NCI-H146 treated with DMSO at 0.1 percent for 48 hours (cell line): ENCODE results near the gene ODC1.

Experiments used
- DNase-seq: peaks from one replicate; lab custom pipeline; 2025; ENCODE audit not compliant: unreplicated experiment; lab: John Stamatoyannopoulos, UW

ODC1 gene

DNA sequence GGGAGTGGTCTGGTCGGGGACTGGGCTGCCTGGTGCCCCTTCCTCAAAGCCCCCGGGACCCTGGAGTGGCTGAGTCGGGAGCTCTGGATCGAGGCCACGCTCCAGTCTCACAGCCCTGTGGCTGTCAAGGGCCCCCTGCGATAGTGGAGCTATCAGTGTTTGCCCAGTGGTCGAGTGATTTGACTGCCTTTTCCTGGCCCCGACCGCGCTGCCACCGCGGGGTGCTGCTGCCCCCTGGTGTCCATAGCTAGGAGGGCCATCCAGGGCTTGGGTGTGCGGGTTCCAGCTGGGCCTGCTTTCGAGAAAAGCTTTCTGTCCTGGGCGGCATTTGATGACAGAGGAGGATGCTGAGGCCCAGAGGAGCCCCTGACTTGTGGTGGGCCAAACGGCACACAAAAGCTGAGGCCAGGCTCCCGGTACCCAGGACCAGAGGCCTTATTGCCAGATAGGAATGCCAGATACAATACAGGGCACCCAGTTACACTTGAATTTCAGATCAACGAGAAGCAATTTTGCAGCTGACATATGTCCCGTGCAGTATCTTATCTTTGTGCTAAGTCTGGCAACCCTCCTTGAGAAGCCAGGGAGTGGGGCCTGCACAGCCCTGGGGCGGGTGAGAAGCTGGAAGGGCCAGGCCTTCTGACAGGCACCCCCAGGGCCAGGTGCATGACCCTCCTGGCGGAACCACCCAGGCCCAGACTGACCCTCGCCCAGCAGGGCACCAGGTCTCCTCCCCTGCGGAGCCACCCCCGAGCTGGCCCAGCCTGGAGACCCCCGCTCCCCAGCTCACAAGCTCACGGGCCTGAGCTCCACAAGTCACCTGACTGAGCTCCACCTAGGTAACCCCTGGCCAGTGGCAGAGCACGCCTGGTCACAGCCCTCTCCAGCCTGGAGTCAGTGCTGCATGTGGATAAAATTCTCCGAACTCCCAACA lies 13.0 kb downstream of the ODC1 start:
- peak; percentile 48 for DNase-seq

DNA sequence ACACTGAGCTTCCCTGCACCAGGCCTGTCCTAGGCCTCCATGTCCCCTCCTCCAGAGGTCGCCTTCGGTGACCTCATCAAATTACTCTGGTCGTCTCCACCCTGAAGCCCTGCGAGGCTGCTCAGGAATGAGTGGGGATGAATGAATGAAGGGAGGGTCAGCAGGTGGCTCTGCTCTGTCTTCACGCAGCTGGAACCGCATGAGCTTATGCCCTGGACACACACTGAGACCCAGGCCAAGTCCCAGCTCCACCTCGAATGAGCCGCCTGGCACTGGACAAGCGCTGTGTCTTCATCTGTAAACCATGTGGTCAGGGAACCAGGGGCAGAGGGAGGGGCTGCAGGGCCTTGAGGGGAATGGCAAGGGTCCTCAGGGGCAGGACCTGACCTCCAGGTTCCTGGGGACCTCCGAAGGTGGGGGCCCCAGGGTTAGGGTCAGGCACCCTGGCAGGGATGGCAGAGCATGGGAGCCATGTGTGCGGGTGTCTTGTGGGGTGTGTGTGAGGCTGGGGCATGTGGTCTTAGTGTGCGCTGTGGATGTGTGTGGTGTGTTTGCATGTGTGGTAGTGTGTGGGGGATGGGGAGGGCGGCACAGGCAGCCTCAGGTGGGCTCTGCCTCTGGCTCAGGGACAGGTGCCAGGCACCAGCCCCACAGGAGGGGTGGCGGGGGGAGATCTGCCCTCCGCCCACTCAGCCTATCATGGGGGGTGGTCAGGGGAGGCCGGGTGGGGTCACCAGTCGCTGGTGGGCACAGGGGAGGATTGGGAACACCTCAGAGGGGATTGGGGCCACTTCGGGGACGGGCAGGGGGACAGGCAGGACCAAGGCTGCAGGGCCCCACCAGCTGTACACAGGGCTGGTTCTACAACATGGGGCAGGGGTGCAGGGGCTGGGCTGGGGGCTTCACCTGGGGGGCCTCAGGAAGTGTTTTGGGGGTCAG lies 13.9 kb downstream of the ODC1 start:
- no peak for DNase-seq

DNA sequence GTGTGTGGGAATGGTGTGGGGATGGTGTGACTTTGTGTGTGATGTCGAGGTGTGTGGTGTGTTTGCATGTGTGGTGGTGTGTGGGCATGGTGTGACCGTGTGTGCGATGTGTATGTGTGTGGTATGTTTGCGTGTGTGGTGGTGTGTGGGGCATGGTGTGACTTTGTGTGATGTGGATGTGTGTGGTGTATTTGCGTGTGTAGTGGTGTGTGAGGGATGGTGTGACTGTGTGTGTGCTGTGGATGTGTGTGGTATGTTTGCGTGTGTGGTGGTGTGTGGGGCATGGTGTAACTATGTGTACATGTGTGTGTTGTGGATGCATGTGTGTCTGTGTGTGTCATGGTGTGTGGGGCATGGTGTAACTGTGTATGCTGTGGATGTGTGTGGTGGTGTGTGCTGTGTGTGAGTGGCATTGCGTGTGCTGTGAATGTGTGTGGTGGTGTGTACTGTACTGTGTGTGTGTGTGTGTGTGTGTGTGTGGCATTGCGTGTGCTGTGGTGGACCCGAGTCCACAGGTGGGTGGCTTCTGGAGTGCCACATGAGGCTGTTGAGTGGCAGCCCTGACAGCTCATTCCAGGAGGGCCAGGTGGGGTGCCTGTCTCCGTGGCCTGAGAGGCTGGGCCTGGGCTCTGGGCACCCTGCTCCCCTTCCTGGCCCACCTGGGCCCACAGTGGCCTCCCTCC lies 14.7 kb downstream of the ODC1 start:
- DNase-seq, result no peak

DNA sequence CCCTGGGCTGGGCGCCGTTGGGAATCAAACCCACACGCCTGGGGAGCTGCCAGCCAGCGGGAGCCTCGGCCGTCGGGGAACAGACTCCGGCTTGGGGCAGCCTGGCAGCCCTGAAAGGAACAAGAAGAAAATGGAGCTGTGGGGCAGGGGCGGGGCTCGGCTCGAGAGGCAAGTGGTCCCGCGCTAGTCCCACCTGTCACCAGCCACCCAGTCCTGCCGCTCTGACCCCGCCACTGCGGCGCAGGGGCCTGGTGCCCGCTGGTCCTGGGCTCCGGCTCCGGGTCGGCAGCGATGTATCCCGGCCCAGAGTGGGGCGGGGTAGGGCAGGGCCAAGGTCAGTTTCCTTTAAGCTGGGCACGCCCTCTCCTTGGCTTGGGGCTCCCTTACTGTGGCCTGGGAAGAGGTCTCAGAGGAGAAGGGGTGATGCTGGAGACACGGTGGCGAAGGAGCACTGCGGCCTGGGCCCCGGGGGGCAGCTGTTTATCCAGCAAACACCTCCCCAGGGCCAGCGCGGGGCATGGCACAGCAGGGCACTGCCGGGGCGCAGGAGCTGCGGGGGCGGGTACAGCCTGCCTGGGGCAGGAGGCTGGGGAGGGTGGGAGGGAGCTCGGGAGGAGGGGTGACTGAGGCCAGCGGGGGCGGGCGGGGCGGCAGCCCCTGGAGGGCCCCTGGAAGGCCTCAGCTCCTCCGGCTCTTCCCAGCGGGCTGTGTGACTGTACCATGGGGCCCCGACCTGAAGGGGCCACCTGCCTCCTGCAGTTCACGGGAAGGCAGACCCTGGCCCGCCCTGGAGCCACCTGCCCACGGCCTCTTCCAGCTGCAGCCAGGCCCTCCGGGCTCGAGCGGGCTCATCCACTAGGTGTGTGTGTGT lies 15.6 kb downstream of the ODC1 start:
- DNase-seq, result no peak

DNA sequence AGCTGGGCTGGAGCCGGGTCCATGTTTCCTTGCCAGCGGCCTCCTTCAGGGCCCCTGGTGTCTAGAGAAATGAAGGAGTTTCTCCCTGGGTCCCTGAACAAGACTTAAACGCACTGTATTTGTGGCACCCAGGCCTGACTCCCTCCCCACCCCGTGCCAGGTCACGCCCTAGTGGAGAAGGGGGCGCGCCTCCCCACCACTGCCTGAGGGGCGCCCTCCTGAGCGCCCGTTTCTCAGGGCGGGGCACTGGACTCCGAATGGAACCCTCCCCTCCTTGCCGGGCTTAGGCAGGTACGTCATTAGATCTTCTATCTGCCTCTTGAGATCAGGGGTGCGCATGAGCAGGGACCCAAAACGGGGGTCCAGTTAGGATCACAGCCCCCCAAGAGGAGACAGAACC lies 16.3 kb downstream of the ODC1 start:
- no peak for DNase-seq

DNA sequence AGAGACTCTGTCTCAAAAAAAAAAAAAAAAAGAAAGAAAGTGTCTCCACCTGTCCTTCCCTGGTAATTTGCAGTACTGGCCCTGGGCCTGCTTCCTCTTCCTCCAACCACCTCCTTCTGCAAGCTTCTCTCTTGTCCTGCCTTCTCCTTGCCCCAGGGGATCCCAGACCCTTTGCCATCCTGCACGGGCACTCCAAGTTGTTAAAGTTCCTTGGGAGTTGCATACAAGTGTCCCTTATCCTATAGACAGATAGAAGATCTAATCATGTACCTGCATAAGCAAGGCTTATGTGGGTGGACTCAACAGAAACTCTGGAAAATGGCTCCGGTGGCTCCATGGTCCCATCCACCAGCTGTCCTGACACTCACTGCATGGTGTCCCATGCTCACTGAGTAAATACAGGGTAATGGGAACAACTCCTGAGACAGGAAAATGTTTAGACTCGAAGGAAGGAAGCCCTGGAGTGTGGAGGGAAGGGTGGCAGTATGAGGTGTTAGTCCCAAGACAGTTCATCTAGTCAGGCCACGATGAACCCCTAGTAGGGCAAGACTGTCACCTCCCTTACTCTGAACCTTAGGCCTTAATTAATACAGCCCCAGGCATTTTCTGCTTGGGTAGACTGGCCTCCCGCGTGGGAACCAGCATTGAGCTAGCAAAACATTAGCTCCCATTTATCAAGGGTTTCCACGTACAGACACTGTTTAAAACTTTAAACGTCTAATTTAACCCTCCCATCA lies 17.1 kb downstream of the ODC1 start:
- no peak for DNase-seq

DNA sequence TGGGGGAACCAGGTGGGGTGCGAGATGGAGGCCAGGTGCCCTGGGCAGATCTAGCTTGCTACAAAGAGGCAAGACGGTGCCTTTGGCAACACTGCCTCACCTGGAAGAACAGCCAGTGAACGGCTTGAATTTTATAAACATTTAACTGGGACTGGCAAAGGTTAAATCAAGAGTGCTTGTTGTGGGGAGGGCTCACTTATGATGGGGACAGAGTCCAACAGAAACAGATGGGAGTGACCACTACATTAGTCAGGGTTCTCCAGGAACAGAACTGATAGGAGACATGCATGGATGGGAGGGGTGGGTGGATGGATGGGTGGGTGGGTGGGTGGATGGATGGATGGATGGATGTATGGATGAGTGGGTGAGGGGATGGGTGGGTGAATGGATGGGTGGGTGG lies 19.2 kb downstream of the ODC1 start:
- no peak for DNase-seq

DNA sequence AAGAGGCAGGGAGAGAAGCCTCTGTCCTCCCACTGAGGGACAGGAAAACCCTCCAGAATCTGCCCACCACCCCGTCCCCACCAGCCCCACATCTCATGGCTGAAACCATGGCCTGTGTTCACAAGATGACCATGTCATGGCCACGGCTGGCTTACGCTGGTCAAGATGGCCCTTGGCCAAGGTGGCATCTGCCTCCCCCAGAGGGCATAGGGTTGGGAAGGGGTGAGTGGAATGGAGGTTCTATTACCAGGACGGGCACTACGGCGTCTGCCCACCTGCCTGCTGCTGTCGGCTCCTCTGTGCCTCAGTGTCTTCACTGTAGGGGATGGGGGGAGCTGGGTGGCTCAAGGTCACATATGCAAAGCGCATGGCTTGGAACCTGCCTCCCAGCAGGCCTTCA lies 19.8 kb downstream of the ODC1 start:
- DNase-seq, result no peak

DNA sequence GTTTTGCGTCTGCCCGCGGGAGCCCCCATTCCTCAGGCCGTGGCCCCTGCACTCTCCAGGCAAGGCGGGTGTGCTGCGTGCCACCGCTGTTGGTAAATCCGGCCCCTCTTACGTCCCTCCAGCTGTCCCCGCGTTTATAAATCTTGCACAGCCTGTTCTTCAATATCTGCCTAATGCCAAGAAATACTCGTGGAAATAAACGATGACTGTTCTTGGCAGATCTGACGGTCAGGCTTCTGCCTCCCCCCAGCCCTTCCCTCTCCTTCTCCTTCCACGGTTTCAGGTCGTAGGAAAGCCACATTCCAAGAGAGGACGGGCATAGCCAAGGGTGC lies 20.5 kb downstream of the ODC1 start:
- no peak for DNase-seq

DNA sequence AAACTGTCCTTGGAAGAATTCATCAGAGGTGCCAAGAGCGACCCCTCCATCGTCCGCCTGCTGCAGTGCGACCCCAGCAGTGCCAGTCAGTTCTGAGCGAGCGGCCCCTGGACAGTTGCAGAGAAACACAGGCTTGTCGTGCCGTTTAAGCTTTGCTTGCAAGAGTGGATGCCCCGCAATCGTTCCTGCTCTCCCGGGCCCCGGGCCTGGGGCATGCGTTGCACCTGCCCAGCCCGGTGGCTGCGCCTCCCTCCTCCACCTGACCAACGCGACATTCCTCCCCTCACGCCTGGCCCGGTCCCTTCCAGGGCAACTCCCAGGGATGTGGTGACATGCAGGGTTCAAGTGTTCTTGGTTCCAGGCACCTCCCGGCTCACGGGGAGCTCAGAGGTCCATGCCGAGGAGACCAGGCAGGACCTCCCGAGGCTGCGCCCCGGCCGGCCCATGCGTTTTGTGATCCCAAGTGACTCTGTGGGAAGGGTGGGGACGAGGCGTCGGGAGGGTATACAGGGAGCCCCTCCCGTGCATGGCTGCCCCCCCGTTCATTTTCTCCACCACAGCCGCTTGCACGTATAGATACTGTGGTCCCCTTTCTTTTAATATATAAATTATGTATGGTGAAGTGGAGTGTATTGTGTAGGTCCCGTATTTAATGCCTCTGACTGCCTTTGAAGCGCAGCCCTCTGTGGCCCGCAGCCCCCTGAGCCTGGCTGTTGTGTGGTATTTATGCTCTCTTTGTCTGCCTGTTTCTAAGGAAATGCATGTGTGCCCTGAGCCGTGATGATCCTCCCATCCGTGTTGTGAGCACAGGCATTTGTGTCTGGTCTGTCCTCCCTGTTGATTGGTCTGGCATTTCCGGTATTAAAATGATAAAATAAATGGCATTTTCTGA lies 21.2 kb downstream of the ODC1 start:
- DNase-seq, result no peak

DNA sequence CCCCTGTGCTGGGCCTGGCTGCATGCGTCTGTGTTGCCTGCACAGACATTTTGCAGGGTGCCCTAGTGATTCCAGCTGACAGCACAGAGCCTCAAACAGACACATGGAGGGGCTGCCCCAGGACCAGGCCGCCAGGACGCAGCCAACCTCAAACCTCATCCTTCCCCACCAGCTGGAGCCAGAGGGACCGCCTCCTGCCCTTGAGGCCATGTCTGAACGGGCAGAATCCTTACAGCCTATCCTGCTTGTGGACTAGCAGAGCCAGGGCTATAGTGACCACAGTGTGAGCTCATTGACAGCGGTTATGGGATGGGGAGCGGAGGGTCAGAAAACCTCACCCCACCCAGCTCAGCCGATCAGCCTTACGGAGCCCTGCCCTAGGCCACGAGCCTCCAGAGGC lies 22.4 kb downstream of the ODC1 start:
- DNase-seq, result no peak

DNA sequence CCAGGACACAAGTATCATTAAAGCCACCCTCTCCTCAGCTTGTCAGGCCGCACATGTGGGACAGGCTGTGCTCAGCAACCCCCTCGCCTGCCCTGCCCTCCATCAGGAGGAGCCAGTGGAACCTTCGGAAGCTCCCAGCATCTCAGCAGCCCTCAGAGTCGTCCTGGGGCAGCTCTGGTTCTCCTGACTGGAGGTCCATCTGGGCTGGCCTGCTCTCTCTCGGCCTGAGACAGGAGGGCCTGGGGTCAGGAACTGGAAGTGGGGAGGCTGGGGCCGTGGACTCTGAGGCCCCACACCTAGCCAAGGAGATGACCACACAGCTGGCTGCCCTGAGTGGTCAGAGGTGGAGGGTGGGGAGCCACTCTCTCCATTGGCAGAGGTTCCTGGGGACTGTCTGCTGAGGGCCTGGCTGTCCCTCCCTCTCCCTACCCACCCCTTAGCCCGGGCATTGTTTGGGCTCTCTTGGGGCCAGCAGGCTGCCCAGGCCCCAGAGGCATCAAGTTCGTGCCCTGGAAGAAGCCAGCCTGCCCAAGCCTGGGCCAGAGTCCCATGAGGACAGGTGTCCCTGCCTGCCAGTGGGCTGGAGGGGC lies 23.1 kb downstream of the ODC1 start:
- DNase-seq, result no peak

DNA sequence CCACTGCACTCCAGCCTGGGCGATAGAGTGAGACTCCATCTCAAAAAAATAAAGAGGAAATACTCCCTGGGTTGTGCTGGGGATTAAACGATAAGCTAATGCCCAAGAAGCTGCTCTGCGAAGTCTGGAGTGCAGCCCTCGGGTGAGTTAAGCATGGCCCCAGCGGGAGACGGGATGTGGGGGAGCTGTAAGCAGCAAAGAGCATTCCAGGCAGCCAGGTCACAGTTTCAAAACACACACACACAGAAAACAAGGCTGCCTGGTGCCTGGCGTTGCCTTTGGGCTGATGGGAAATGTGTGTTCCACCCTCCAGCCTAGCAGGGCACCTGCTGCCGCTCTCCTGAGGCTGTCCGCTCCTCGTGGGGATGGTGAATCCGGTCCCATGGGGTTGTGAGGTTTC lies 24.1 kb downstream of the ODC1 start:
- no peak for DNase-seq

DNA sequence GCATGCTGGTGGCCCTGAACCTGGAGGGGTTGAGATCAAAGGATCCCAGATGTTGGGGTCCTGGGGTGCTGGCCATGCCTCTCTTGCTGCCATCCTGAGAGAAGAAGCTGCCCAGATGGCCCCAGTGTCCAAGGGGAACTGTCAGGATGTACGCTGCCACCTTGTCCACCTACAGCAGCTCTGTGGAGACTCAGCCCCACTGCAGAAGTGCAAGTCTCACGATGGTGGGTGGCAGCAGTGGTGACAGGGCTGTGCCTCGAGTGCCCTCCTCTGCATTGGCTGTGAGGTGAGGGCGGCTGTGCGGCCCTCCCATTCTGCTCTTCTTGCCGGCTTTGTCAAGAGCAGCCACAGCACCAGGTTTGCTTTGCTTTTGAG lies 24.7 kb downstream of the ODC1 start:
- no peak for DNase-seq

DNA sequence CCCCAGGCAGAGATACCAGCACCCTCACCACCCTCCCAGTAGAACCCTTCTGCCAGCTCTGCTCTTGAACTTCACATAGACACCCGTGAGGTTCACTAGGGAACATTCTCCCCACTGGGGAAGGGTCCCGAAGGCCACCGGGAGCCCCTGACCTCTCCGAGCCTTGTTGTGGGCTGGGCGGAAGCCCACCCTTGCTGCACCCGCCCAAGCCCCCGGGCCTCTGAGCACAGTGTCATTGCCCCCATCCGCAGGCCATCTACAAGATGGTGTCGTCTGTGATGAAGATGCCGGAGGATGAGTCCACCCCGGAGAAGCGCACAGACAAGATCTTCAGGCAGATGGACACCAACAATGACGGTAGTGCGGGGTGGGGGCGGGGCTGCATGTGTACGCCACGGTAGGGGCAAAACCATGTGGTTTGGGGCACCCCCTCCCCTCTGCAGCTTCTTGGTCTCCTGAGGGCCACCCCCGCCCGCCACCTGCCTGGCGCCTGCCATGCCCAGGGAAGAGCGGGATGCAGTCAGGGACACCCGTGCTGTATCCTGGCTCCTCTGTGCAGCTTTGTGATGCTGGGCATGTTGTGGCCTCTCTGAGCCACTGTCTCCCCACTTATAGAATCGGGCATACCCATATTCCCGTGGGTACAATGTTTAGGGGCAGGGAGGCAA lies 25.3 kb downstream of the ODC1 start:
- no peak for DNase-seq

DNA sequence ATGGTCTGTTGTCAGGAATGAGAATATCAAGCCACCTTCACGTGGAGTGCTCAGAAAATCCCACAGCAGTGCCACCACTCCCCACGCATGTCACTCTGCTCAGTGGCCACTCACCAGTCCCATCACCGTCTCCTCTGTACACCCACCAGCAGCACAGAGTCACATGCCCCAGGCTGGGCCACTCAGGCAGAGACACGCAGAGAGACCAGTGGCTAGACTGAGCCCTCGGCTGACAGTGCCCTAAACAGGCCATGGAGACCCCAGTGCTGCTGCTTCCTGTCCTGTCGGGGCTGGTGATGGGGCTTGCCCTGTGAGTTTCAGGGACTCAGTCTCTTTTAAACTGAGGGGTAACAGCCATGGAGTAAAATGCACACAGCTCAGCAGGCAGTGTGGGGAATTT lies 25.9 kb downstream of the ODC1 start:
- DNase-seq, result no peak

DNA sequence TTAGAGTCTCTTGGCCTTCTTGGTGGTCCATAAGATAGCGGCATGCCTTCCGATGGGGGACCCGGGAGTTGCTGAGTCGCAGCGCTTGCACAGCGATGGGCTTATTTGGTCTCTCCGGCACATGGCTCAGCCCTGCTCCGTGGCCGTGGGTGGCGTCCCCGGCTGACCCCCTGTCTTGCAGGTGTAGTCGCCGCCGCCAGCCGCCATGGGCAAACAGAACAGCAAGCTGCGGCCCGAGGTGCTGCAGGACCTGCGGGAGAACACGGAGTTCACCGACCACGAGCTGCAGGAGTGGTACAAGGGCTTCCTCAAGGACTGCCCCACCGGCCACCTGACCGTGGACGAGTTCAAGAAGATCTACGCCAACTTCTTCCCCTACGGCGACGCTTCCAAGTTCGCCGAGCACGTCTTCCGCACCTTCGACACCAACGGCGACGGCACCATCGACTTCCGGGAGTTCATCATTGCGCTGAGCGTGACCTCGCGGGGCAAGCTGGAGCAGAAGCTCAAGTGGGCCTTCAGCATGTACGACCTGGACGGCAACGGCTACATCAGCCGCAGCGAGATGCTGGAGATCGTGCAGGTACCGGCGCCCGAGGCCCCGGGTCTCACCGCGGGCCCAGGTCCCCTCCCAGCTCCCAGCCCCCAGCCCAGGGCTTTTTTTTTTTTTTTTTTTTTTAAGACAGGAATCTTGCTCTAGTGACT lies 28.4 kb downstream of the ODC1 start:
- DNase-seq, result no peak
